ENCODE results near the gene PARP14. TPM values are rescaled to one million over a fixed set of nuclear protein-coding genes. Genes with fewer than 3 reads are reported as not detected.

Gene PARP14
- total RNA-seq, 1 experiment from 2014 or later, result 21.8 TPM

DNA sequence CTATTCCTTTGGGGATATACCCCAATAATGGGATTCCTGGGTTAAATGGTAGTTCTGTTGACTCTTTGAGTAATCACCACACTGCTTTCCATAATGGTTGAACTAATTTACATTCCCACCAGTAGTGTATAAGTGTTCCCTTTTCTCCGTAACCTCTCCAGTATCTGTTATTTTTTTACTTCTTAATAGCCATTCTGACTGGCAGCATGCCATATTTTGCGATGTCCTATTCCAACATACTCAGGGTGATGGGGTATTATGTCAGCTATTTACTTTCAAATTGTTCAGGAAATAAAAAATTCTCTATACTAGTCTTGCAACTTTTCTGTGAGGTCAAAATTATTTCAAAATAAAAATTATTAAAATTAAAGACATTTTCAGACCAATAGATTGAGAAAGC, 9.1 kb upstream of the PARP14 start:
- ATAC-seq (no peak), DNase-seq (no peak)
- no peaks in the 10 kb centered on the region for H4K20me1 ChIP-seq (ENCODE audit: low read length)
- H3K9ac ChIP-seq (ENCODE audit: low read length), result no peak overlapping the region
- intact Hi-C loops (cut with micrococcal nuclease), result no loop called here
- H3K9me3 ChIP-seq (ENCODE audit: low read length), result no peaks in the 10 kb centered on the region
- BruUV-seq (replicated peaks), result no TSS peak
- ChIA-PET POLR2A (ENCODE audit: unreplicated experiment) (no interaction called here), CTCF (no interaction called here)
- H3K4me1 ChIP-seq (ENCODE audit: insufficient read depth, low read length), result peaks cover 14% of the 10 kb centered on the region
- H3K27me3 ChIP-seq (ENCODE audit: low read length), result no peaks in the 10 kb centered on the region
- no peak overlapping the region for H2AFZ ChIP-seq (ENCODE audit: low read length)
- no peaks in the 10 kb centered on the region for H3K79me2 ChIP-seq (ENCODE audit: low read length)
- no peak overlapping the region for H3K4me2 ChIP-seq (ENCODE audit: low read length)
- H3K36me3 ChIP-seq (ENCODE audit: low read depth, low read length), result no peaks in the 10 kb centered on the region
- no peaks in the 10 kb centered on the region for H3F3A ChIP-seq (ENCODE audit: low read length, unreplicated experiment)
- no peak overlapping the region for H3K27ac ChIP-seq (ENCODE audit: low read length)
- TF ChIP-seq EZH2 (IDR thresholded peaks at IDR 0.05; ENCODE audit: low read length, unreplicated experiment), result no peak
- TF ChIP-seq EZH2phosphoT487 (IDR thresholded peaks at IDR 0.05; ENCODE audit: borderline replicate concordance, low read length), result no peak
- TF ChIP-seq, protein P1, sequence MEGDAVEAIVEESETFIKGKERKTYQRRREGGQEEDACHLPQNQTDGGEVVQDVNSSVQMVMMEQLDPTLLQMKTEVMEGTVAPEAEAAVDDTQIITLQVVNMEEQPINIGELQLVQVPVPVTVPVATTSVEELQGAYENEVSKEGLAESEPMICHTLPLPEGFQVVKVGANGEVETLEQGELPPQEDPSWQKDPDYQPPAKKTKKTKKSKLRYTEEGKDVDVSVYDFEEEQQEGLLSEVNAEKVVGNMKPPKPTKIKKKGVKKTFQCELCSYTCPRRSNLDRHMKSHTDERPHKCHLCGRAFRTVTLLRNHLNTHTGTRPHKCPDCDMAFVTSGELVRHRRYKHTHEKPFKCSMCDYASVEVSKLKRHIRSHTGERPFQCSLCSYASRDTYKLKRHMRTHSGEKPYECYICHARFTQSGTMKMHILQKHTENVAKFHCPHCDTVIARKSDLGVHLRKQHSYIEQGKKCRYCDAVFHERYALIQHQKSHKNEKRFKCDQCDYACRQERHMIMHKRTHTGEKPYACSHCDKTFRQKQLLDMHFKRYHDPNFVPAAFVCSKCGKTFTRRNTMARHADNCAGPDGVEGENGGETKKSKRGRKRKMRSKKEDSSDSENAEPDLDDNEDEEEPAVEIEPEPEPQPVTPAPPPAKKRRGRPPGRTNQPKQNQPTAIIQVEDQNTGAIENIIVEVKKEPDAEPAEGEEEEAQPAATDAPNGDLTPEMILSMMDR (conservative IDR thresholded peaks at IDR 0.05; ENCODE audit: low read depth, low read length), result no peak
- no peak overlapping the region for H3K4me3 ChIP-seq (ENCODE audit: low read length)
- H3K9me2 ChIP-seq (replicated peaks; ENCODE audit: low read length), result no peaks in the 10 kb centered on the region

- H4K20me1 ChIP-seq (ENCODE audit: low read length), result no peaks in the 10 kb centered on the region
- ChIA-PET POLR2A (ENCODE audit: unreplicated experiment) (no interaction called here), CTCF (no interaction called here)
- TF ChIP-seq EZH2phosphoT487 (IDR thresholded peaks at IDR 0.05; ENCODE audit: borderline replicate concordance, low read length), result no peak
- no peak for TF ChIP-seq EZH2 (IDR thresholded peaks at IDR 0.05; ENCODE audit: low read length, unreplicated experiment)
- TF ChIP-seq, protein P1 (conservative IDR thresholded peaks at IDR 0.05; ENCODE audit: low read depth, low read length), result no peak
- H2AFZ ChIP-seq (ENCODE audit: low read length), result no peak overlapping the region
- no peaks in the 10 kb centered on the region for H3K36me3 ChIP-seq (ENCODE audit: low read depth, low read length)
- no TSS peak for BruUV-seq (replicated peaks)
- H3K79me2 ChIP-seq (ENCODE audit: low read length), result no peaks in the 10 kb centered on the region
- no peaks in the 10 kb centered on the region for H3K9me3 ChIP-seq (ENCODE audit: low read length)
- no peak overlapping the region for H3K27ac ChIP-seq (ENCODE audit: low read length)
- H3K4me1 ChIP-seq (ENCODE audit: insufficient read depth, low read length), result peaks cover 12% of the 10 kb centered on the region
- ATAC-seq, result no peak
- no peaks in the 10 kb centered on the region for H3K27me3 ChIP-seq (ENCODE audit: low read length)
- no peaks in the 10 kb centered on the region for H3K9me2 ChIP-seq (replicated peaks; ENCODE audit: low read length)
- H3K4me3 ChIP-seq (ENCODE audit: low read length), result no peak overlapping the region
- H3K4me2 ChIP-seq (ENCODE audit: low read length), result no peak overlapping the region
- no peak for DNase-seq
- H3K9ac ChIP-seq (ENCODE audit: low read length), result no peak overlapping the region
- intact Hi-C loops (cut with micrococcal nuclease), result no loop called here
- H3F3A ChIP-seq (ENCODE audit: low read length, unreplicated experiment), result no peaks in the 10 kb centered on the region
Measured at GRCh38 chr3:122674339-122674738, 6.3 kb upstream of the PARP14 start.

- Histone ChIP-seq H3K4me3 (ENCODE audit: low read length) (no peak overlapping the region), H3K4me1 (ENCODE audit: insufficient read depth, low read length) (peaks cover 18% of the 10 kb centered on the region), H3K9me3 (ENCODE audit: low read length) (no peaks in the 10 kb centered on the region), H3K27me3 (ENCODE audit: low read length) (no peaks in the 10 kb centered on the region), H3K4me2 (ENCODE audit: low read length) (no peak overlapping the region), H3F3A (ENCODE audit: low read length, unreplicated experiment) (no peaks in the 10 kb centered on the region), H3K79me2 (ENCODE audit: low read length) (peaks cover 6% of the 10 kb centered on the region), H4K20me1 (ENCODE audit: low read length) (no peaks in the 10 kb centered on the region), H3K9me2 (replicated peaks; ENCODE audit: low read length) (no peaks in the 10 kb centered on the region), H3K27ac (ENCODE audit: low read length) (no peak overlapping the region), H3K9ac (ENCODE audit: low read length) (no peak overlapping the region), H2AFZ (ENCODE audit: low read length) (no peak overlapping the region), H3K36me3 (ENCODE audit: low read depth, low read length) (no peaks in the 10 kb centered on the region)
- ChIA-PET CTCF (interaction anchor here (0.6 kb wide), 1 partner anchor 117 kb away, joined by 3 read pairs; no protein-coding TSS in a partner anchor), POLR2A (ENCODE audit: unreplicated experiment) (no interaction called here)
- no TSS peak for BruUV-seq (replicated peaks)
- no peak for ATAC-seq
- no peak for DNase-seq
- TF ChIP-seq EZH2phosphoT487 (IDR thresholded peaks at IDR 0.05; ENCODE audit: borderline replicate concordance, low read length), result no peak
- TF ChIP-seq, protein P1 (conservative IDR thresholded peaks at IDR 0.05; ENCODE audit: low read depth, low read length), result no peak
- no peak for TF ChIP-seq EZH2 (IDR thresholded peaks at IDR 0.05; ENCODE audit: low read length, unreplicated experiment)
- intact Hi-C loops (cut with micrococcal nuclease), result loop anchor here (5.0 kb wide), 1 partner anchor 284 kb away; no protein-coding TSS in a partner anchor
Measured at GRCh38 chr3:122676759-122677158, 3.9 kb upstream of the PARP14 start.
